ENCODE data around the gene ITGA8.
"Not testable (repeated sequence)": the region's sequence is repeated elsewhere in the genome, so short reads cannot be mapped to it uniquely, and the experiment has no call there.

The ITGA8 gene

GRCh38 chr10:15640536-15641085 lies 79.1 kb downstream of the ITGA8 start:
- no peak for TF ChIP-seq CTCF (IDR thresholded peaks at IDR 0.05; ENCODE audit: insufficient read depth, low read length, poor library complexity, severe bottlenecking)
- no peaks in the 10 kb centered on the region; the same call in none of the 2 replicates for H3K27me3 ChIP-seq (replicated peaks; ENCODE audit: control insufficient read depth, insufficient read depth, low read length)

DNA sequence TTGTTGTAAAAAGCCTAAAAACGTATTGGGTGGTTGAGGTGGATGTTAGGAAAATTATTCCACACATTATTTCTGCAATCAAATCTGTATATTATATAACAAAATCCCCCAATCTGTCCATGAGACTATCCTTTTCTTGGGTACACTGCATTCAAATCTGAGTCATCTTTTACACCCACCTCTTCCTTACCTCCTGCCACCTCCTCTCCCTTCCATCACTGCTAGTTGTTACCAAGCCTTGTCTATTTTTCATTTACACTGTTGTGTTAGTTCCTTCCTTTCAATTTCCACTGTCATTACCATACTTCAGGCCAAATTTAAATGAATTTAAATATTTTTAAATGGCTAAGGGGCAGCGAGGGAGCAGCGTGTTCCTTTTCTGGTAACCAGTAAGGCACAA lies 83.3 kb downstream of the ITGA8 start:
- Histone ChIP-seq H3K27me3 (replicated peaks; ENCODE audit: control insufficient read depth, insufficient read depth, low read length) (no peaks in the 10 kb centered on the region; the same call in none of the 2 replicates), H3K36me3 (ENCODE audit: control insufficient read depth, insufficient read depth, low read length) (no peaks in the 10 kb centered on the region), H3K4me3 (replicated peaks; ENCODE audit: low read depth, low read length) (no peak overlapping the region)
- no peak for TF ChIP-seq CTCF (IDR thresholded peaks at IDR 0.05; ENCODE audit: insufficient read depth, low read length, poor library complexity, severe bottlenecking)
- DNase-seq (ENCODE audit: extremely low read depth, insufficient read length) = no peak

More at GRCh38 chr10:15640536-15641085, 79.1 kb downstream of the ITGA8 start:
- H3K36me3 ChIP-seq (ENCODE audit: control insufficient read depth, insufficient read depth, low read length) = no peaks in the 10 kb centered on the region
- no peak for DNase-seq (ENCODE audit: extremely low read depth, insufficient read length)
- H3K4me3 ChIP-seq (replicated peaks; ENCODE audit: low read depth, low read length) = no peak overlapping the region

- no peaks in the 10 kb centered on the region for H3K36me3 ChIP-seq (ENCODE audit: control insufficient read depth, insufficient read depth, low read length)
- H3K4me3 ChIP-seq (replicated peaks; ENCODE audit: low read depth, low read length) = no peak overlapping the region
- H3K27me3 ChIP-seq (replicated peaks; ENCODE audit: control insufficient read depth, insufficient read depth, low read length) = no peaks in the 10 kb centered on the region; the same call in 1 of the 2 replicates
- DNase-seq (ENCODE audit: extremely low read depth, insufficient read length) = no peak
- no peak for TF ChIP-seq CTCF (IDR thresholded peaks at IDR 0.05; ENCODE audit: insufficient read depth, low read length, poor library complexity, severe bottlenecking)
Measured at GRCh38 chr10:15632456-15633091, 87.1 kb downstream of the ITGA8 start.

DNA sequence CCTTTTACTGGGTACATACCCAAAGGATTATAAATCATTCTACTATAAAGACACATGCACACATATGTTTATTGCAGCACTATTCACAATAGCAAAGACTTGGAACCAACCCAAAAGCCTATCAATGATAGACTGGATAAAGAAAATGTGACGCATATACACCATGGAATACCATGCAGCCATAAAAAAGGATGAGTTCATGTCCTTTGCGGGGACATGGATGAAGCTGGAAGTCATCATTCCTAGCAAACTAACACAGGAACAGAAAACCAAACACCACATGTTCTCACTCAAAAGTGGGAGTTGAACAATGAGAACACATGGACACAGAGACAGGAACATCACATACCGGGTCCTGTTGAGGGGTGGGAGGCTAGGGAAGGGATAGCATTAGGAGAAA lies 88.5 kb downstream of the ITGA8 start:
- H3K27me3 ChIP-seq (replicated peaks; ENCODE audit: control insufficient read depth, insufficient read depth, low read length); H3K4me3 ChIP-seq (replicated peaks; ENCODE audit: low read depth, low read length); DNase-seq (ENCODE audit: extremely low read depth, insufficient read length); H3K36me3 ChIP-seq (ENCODE audit: control insufficient read depth, insufficient read depth, low read length): not testable (repeated sequence)

DNA sequence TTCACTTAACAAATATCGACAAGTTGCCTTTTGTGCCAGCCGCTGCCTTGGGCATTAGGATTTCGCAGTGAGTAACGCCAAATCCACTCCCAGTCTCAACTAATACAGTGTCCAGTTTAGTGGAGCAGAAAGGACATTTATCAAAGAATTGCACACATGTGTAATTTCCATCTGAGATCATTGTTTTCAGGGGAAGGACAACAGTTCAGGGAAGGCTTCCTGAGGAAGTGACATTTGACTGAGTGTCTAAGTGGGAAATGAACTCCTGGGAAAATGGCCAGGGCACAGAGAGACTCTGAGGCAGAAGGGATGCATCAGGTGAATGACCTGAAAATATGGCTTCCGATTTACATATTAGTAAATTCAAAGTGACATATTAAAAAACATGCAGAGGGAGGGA lies 89.4 kb downstream of the ITGA8 start:
- no peak overlapping the region for H3K4me3 ChIP-seq (replicated peaks; ENCODE audit: low read depth, low read length)
- TF ChIP-seq CTCF (IDR thresholded peaks at IDR 0.05; ENCODE audit: insufficient read depth, low read length, poor library complexity, severe bottlenecking) = no peak
- no peaks in the 10 kb centered on the region for H3K27me3 ChIP-seq (replicated peaks; ENCODE audit: control insufficient read depth, insufficient read depth, low read length)
- no peak for DNase-seq (ENCODE audit: extremely low read depth, insufficient read length)
- H3K36me3 ChIP-seq (ENCODE audit: control insufficient read depth, insufficient read depth, low read length) = no peaks in the 10 kb centered on the region

GRCh38 chr10:15627617-15628196 lies 92.0 kb downstream of the ITGA8 start:
- no peak for TF ChIP-seq CTCF (IDR thresholded peaks at IDR 0.05; ENCODE audit: insufficient read depth, low read length, poor library complexity, severe bottlenecking)
- Histone ChIP-seq H3K4me3 (replicated peaks; ENCODE audit: low read depth, low read length) (no peak overlapping the region), H3K27me3 (replicated peaks; ENCODE audit: control insufficient read depth, insufficient read depth, low read length) (no peaks in the 10 kb centered on the region), H3K36me3 (ENCODE audit: control insufficient read depth, insufficient read depth, low read length) (no peaks in the 10 kb centered on the region)
- no peak for DNase-seq (ENCODE audit: extremely low read depth, insufficient read length)

Data from GM06990 (cell line).